NCI-H1436 treated with DMSO at 0.1 percent for 48 hours (cell line): Measurements from ENCODE around the gene ITGB4.
"Not testable (repeated sequence)": the region's sequence is repeated elsewhere in the genome, so short reads cannot be mapped to it uniquely, and the experiment has no call there.

Source experiments
- DNase-seq: peaks from one replicate; lab custom pipeline; 2025; lab: John Stamatoyannopoulos, UW

Gene ITGB4

DNA sequence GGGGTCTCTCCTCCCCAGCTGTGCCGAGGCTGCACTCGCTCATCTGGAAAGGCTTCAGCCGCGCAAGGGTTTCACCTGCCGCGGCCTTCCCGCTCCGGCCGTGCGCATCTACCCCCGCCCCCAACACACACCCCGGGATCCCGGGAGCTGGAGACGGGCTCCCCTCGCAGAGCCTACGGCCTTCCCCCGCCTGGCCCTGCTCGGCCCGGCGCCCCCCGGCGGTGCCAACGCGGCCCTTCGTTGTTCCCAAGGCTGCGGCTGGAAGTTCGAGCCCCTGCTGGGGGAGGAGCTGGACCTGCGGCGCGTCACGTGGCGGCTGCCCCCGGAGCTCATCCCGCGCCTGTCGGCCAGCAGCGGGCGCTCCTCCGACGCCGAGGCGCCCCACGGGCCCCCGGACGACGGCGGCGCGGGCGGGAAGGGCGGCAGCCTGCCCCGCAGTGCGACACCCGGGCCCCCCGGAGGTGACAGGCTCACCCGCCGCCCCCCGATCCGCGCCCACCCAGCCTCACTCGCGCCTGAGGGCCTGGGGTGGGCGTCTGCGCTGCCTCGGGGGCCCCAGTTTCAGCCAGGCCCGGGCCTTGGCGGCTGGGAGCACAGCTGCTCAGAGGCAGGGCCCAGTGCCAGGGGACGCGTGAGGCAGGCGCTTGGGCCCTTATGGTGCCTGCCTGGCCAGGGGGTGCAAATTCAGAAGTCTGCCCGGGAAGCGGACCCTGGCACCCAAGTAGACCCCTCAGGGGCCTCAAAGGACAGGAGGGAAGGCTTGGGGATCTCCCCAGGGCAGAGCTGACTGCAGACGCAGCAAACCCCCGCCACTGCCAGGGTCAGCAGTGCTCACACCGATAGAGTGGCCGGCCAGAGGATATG is 32.5 kb downstream of the ITGB4 start:
- DNase-seq = no peak

DNA sequence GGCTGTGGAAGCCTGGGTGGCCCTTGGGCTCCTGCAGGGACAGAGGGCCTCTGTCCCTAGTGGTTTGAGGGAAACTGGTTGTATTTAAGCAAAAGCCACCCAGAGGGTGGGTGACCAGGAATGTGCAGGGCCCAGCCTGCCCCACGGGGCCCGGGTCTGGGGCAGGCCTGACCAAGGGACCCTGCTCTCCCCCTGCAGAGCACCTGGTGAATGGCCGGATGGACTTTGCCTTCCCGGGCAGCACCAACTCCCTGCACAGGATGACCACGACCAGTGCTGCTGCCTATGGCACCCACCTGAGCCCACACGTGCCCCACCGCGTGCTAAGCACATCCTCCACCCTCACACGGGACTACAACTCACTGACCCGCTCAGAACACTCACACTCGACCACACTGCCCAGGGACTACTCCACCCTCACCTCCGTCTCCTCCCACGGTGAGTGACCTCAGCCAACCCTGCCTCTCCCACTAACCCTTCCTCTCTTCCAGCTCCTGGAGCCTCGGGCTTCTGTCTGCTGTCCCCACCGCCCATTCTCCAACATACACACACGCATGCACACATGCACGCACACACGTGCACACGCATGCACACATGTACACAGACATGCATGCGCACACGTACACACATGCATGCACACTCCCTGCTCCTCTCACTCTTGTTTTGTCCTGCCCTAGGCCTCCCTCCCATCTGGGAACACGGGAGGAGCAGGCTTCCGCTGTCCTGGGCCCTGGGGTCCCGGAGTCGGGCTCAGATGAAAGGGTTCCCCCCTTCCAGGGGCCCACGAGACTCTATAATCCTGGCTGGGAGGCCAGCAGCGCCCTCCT is 33.3 kb downstream of the ITGB4 start:
- DNase-seq = no peak

DNA sequence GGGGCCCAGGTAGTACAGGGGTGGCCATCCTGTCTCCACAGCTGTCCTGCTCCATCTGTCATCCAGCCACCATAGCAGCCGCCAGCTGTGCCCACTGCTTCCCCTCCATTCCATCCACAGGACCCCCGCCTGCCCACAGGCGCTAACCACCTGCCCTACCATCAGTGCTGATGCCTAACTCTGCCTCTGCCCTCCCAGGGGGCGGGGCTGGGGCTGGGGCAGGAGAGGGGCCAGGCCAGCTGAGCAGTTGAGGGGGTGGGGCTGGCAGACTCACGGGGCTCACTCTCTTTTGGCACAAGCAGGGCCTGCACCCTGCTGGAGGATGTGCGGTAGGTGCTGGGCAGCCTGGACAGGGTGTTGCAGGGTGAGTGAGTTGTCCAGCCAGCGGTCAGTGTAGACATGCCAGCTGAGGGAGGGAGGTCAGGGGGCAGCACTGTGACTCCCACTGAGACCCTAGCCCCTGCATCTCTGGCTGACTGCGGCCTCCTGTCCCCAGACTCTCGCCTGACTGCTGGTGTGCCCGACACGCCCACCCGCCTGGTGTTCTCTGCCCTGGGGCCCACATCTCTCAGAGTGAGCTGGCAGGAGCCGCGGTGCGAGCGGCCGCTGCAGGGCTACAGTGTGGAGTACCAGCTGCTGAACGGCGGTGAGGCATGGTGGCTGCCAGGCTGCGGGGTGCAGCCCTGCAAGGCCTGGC is 34.1 kb downstream of the ITGB4 start:
- DNase-seq = no peak

DNA sequence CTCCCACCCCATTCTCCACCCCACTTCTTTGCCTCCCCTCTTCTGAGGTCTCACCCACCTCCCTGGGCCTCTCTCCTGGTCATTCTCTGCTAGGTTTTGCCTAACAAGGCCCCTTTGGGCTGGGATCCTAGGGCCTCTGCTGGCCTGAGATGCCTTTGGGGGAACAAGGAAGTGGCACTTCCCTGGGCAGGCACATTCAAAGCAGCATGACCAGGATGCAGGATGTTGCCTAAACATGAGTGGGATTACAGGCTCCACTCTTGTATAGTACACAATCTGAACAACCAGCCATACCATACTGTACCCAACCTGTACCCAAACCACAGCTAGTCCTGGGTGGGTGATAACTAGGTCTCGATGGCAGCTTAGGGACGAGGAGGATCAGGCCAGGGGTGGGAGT is 34.7 kb downstream of the ITGB4 start:
- no peak for DNase-seq

DNA sequence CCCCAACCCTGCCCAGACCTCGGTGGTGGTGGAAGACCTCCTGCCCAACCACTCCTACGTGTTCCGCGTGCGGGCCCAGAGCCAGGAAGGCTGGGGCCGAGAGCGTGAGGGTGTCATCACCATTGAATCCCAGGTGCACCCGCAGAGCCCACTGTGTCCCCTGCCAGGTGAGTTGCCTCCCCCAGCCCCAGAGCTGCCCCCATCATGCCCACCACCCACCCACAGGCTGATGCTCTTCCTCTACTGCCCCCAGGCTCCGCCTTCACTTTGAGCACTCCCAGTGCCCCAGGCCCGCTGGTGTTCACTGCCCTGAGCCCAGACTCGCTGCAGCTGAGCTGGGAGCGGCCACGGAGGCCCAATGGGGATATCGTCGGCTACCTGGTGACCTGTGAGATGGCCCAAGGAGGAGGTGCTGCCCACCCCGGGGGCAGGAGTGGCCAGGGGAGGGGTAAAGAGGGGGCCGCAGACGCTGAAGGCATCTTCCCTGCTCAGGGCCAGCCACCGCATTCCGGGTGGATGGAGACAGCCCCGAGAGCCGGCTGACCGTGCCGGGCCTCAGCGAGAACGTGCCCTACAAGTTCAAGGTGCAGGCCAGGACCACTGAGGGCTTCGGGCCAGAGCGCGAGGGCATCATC is 35.3 kb downstream of the ITGB4 start:
- no peak for DNase-seq

DNA sequence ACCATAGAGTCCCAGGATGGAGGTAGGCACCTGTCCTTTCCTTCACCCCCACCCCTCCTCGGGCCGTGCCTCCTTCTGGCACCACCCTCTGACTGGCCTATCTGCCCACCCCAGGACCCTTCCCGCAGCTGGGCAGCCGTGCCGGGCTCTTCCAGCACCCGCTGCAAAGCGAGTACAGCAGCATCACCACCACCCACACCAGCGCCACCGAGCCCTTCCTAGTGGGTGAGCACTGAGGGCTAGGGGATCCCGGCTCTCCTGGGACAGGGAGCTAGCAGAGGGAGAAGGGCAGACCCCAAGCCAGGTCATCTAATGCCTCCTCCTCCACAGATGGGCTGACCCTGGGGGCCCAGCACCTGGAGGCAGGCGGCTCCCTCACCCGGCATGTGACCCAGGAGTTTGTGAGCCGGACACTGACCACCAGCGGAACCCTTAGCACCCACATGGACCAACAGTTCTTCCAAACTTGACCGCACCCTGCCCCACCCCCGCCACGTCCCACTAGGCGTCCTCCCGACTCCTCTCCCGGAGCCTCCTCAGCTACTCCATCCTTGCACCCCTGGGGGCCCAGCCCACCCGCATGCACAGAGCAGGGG is 35.9 kb downstream of the ITGB4 start:
- DNase-seq = no peak

DNA sequence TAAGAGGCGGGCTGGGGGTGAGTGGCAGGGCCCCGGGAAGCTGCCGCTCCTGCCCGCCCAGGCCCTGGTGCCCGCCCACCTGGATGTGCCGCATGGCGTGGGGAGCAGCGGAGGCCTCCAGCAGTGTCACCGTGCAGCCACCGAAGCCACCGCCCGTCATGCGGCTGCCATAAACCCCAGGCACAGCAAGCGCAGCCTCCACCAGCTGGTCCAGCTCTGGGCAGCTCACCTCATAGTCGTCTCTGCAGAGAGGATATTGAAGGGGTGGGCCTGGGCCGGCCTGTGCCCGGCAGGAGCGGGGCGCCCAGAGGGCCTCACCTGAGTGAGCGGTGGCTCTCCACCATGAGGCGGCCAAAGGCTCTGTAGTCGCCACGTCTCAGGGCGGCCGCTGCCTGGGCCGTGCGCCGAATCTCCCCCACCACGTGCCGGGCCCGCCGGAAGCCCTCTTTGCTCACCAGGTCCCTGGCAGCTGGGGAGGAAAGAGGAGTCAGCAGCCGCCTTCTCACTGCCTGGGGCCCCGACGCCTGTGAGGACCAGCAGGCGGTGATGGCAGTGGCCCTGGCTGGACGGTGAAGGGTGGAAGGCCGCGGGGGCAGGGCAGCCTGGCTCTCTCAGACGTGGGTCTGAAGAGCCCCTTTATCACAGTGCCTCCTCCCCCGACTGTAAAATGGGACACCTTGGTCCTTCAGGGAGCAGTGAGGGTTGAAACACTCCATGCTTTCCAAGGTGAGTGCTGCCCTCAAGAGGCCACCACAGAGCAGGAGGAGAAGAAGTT is 37.1 kb downstream of the ITGB4 start:
- DNase-seq = no peak

DNA sequence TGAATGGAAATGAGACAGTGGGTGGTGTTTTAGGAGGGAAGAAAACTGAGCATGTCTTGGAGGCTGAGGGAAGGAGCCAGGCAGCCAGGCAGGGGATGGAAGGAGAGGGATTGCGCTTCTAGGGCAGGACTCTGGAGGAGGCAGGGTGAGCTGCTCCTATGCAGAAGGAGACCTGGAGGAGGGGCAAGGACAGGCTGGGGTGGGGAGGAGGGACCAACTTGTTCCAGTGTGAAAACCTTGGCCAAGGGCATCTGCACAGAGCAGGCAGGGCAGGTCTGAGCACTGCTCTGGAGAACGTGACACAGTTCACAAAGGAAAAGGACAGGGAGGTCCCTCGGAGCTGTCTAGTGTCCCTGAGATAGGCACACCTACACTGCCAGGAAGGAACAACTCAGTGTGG is 38.2 kb downstream of the ITGB4 start:
- DNase-seq = no peak

DNA sequence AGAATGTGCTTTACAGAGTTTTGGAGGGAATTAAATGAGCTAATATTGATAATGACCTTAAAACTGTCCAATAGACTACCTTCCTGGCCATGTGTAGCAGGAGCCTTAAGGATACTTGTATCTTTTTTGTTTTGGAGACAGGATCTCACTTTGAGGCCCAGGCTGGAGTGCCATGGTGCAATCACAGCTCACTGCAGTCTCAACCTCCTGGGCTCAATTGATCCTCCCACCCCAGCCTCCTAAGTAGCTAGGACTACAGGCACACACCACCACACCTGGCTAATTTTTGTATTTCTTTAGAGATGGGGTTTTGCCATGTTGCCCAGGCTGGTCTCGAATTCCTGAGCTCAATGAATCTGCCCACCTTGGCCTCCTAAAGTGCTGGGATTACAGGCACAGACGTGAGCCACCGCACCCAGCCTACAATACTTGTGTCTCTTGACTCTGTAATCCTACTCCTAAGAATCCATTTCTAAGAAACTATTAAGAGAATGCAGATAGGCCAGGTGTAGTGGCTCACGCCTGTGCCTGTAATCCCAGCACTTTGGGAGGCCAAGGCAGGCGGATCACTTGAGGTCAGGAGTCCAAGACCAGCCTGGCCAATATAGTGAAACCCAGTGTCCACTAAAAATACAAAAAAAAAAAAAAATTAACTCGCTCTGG is 38.9 kb downstream of the ITGB4 start:
- not testable (repeated sequence) for DNase-seq

DNA sequence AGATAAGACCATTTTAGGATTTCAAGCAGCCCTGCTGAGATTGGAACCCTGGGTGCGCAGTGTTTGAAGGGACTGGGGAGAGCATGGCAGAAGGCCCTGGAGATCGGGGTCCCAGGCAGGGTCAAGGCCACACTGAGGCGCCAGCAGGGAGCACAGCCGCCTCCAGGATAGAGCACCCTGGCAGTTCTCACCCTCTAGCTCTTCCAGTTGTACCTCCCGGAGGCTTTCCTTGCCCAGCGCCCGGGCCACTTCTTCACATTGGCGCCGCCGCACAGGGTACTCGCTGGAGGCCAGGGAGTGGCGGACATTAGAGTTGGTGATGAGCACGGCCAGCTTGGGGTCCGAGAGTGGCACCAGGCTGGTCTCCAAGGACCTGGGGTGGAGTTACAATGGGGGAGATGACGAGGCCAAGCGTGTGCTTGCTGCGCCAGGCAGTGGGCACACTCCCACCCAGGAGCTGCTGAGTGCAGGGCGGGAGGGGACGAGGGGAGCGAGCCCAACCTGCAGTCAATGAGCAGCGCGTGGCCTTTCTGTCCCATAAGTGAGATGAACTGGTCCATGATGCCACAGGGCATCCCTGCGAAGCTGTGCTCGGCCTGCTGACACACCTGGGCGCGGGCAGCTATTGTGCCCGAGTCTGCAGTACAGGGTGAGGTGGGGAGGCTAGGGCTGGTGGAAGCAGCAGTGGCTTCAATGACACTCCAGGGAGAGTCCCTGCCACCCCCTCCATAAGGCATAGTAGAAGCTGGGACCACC is 41.4 kb downstream of the ITGB4 start:
- no peak for DNase-seq

DNA sequence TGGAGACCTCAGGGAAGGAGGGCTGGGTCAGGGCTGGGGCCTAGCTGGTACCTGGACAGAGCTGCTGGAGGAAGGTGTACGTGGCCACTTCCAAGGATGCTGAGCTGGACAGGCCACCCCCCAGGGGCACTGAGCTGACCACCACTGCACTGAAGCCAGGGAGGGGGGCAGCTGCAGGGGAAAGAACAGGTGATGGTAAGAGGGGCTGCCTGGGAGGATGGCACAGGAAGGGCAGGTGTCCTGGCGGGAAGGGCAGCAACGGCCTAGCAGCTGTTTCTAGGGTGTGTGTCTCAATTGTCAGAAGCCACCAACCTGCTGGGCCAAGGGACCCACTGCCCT is 42.0 kb downstream of the ITGB4 start:
- no peak for DNase-seq

DNA sequence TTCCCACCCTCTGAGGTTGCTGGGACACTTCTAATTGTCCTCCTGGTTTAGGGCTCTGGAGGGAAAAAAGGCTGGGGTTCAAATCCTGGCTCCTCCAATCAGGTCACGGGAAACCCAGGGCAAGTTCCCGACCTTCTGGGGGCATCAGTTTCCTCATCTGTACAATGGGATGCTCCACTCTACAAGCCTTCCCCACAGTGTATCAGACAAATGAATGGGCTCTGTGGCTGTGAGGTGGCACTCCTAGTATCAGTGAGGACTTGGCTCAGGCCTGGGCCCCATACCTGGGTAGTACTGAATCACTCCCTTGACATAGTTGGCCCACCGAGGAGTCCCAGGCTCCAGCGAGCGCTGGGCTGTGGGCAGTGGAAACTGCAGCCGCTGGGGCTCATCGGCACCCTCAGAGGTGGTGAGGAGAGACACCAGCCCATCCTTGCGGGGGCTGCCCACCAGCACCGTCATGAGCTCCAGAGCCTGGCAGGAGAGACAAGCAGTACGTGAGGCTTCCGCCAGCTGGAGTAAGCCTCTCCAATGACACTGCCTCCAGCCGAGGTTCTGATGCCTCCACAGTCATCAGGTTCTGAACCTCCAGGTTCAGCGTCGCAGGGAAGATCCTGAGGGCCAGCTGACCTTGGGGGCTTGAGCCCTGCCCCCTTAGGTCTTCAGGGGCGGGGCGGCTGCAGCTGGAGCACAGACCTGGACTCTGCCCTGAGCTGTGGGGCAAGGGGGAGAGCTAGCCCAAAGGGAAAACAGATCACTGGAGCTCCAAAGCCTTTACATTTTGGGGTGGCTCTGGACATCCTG is 42.6 kb downstream of the ITGB4 start:
- DNase-seq = no peak

DNA sequence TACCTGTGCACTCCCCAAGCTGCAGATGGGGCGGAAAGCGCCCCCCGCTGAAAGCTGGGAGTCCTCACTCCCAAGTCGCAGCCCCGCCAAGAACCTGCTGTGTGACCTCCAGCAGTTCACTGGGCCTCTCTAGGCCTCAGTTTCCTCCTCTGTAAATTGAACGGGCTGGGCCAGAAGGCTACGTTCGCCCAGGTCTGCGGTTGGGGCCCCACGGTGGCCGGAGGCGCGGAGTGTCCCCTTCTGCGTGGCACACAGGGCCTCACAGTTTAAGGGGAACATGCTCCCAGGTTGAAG is 43.1 kb downstream of the ITGB4 start:
- no peak for DNase-seq

DNA sequence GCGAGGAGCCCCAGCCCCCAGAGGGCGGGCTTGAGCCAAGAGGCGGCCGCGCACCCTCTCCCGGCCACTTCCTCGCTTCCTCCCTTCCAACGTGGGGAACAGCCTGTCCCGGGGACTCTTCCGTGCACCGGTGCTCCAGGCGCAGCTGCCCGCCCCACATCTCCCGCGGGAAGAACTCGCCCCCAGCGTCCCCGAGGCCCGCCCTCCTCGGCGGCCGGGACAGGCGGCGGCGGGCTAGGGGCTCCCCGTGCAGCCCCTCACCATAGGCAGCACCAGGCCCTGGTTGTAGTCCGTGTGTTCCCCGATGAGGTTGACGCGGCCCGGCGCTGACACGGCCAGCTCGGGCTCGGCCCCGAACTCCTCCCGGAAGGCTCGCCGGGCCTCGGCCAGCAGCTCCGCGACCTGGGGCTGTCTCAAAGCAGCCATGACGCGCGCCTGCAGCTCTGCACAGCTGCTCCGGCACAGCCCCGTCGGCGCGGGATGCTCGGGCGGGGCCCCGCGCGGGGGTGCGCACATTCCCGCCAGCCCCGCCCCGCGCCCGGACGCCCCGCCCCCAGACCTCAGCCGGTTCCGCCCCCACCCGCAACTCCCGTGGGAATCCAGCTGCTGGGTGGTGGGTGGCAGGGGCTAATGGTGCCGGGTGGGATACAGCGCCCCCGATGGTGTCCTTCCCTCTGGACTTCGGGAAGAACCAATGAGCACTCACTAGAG is 43.6 kb downstream of the ITGB4 start, which contains the start of gene GALK1:
TSS of gene GALK1 (minus strand) at position 482 of the 711 bp plus-strand sequence. CDS start at position 426, 56 bp downstream.
- DNase-seq = no peak

DNA sequence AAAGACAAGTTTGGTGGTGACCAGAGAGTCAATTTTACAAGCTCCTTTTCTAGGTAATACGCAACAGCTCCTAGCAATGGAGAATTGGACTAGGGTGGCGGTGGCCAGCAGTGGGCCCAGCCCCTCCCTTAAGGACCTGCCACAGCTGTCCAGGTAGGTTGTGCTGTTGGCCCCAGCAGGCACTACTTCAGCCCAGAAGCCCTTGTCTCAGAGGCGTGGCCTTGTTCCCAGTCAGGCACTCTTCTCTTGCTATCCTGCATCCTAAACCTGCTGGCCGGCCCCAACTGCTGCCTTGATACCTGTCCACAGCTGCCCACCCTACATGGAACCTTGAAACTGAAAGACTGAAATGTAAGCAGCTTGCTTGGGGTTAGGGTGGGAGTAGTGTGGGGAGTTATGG is 44.7 kb downstream of the ITGB4 start:
- DNase-seq = no peak

DNA sequence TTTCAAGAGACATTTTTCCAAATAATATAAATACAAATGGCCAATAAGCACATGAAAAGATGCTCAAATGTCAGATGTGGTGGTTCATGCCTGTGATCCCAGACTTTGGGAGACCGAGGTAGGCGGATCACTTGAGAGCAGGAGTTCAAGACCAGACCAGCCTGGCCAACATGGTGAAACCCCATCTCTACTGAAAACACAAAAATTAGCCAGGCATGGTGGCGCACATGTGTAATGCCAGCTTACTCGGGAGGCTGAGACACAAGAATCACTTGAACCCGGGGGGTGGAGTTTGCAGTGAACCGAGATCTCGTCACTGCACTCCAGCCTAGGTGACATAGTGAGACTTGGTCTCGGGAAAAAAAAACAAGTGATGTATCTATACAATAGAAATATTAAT is 46.6 kb downstream of the ITGB4 start:
- DNase-seq = no peak

DNA sequence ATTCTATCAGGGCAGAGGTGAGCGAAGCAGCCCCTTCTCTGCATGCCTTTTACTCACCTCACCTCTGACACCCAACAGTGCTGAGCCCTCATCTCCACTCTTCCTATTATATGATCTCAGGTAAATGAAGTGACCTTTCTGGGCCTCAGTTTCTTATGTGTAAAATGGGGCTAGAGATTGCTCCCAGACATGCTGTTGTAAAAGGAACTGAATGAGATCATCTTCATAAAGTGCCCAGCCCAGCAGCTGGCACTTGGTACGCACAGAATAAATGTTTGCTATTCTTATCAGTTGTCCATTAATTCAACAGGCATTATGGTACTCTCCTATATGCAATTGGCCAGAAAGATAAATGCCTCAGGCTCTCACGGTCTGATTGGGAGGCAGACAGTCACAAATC is 48.3 kb downstream of the ITGB4 start:
- no peak for DNase-seq
